NCI-H2107 treated with DMSO at 0.1 percent for 48 hours (cell line): ENCODE results near the gene HORMAD2.

Source experiments
- DNase-seq: peaks from one replicate; lab custom pipeline; 2025; ENCODE audit not compliant: unreplicated experiment; lab: John Stamatoyannopoulos, UW

Gene HORMAD2, protein sequence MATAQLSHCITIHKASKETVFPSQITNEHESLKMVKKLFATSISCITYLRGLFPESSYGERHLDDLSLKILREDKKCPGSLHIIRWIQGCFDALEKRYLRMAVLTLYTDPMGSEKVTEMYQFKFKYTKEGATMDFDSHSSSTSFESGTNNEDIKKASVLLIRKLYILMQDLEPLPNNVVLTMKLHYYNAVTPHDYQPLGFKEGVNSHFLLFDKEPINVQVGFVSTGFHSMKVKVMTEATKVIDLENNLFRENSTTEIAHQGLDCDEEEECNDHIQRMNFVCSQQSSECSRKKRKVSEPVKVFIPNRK

DNA sequence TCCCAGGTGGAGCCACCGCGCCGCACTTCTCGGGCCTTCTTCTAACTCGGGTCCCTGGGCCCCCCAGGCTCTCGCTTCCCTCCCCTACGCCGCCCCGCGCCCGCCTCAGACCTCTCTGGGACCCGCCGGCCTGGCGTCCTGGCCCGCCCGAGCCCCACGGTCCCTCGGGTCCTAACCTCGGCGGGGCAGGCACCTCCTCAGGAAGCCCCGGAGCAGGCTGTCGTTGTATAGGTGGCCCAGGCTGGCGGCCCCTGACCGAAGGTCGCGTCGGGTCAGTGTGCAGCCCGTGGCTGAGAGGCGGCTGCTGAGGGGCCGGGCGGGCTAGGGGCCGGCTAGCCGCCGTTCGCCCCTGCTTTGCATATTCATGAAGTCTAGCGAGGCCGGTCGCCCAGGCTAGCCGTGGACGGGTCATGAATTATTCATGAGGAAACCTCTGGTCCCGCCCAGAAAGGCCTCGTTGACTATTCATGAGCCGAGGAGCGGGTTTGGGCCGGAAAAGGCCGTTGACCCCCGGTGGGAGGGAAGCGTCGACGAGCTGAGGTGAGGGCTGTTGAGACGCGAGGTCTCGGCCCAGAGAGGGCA lies at the start of gene HORMAD2:
HORMAD2 (plus strand) TSS at position 513 of the 582 bp plus-strand sequence. CDS start 13,489 bp downstream, outside the sequence.
- no peak for DNase-seq

DNA sequence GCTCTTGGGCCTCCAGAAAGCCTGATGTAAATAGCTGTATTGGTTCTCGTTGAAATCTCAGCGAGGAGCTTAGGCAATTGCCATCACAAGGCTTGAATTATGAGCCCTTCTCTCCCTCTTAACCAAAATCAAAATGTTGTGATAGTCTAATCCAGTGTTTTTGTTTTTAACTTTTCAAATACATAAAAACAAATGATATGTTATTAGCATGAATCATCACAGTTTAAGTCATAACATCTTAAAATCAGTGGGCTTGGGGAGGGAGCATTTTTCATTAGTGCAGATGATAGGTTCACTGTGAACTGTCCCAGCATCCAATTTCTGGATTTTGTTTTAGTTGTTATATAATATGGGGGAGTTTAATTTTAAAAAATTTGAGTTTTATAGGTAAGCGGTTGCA lies 48.9 kb upstream of the HORMAD2 start:
- DNase-seq, result no peak

DNA sequence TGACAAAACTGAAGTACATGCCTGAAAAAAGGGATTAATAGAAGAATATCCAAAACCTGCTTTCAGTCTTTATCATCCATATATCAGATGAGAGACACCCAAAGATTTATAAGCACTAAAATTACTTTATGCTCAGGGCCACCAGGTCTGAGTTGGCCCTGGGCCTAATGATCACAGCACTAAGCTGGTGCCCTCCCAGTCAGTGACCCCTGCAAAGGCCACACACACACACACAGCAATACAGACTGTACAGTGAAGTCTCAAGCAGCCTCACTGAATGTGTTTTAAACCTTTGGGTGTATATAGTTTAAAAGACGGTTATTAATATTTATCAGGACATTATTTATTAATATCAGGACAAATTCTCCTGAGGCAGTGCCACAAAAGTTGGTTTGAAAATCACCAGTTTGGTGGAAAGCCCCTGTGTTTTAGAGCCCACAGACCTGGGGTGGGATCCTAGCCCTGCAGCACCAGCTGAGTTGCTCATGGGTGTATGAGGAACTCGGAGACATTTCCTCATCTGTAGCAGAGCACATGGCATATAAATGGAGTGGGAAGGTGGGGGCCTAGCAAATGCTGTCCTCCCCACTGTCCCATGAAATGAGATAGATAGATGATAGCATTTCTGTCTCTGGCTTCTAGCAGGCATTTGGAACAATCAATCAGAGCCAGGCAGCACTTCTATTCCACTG lies 48.4 kb upstream of the HORMAD2 start:
- DNase-seq, result no peak

DNA sequence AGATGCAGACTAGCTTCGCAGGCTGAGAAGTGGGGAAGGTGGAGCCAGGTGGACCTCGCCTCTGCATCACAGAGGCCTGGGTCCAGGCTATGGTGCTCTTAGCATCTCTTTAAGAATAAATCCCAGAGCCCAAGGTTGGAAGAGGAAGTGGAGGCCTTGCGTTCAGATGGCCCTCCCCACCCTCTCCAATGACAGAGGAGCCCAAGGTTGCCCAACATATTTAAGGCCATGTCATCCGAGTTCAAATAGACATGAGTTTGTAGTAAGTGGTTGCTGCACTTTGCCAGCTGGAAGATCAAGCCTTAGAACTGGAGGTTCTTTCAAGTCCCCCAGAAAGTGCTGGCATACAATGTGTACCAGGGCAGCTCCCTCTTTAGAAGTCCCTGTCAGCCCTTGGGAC lies 47.1 kb upstream of the HORMAD2 start:
- no peak for DNase-seq

DNA sequence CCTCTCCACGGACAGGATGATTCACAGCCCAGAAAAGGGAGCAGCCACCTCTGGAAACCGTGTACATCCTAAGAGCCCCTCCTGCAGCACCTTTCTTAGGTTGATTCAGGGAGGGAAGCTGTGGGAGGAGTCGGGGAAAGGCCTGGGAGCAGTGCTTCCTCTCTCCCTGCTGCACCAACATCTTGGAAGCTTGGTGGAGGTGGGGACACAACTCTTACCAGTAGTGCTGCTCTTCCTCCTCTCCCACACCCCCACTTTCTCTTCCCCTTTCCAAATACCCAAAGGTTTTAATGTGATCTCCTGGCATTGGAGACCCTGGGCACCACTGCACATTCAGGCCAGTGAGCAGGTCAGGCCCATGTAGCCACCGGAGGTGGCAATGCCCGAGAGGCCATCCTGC lies 46.4 kb upstream of the HORMAD2 start:
- no peak for DNase-seq

DNA sequence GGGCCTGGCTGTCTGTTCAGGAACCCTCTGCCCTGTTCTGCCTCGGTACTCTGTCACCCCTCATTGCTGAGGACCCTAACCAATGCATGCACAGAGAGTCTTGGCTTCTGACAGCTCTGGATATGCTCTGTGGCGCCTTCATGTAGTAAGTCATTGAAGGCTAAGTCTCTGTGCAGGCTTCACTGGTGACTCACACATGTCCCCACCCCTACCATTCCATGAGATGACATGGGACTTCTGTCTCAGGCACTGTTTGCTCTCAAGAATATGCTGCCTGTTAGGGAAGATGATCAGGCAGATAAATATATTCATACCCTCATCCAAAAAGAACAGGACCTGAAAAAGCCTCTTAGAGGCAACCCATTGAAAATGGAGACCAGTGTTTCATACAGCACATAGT lies 43.6 kb upstream of the HORMAD2 start:
- no peak for DNase-seq

DNA sequence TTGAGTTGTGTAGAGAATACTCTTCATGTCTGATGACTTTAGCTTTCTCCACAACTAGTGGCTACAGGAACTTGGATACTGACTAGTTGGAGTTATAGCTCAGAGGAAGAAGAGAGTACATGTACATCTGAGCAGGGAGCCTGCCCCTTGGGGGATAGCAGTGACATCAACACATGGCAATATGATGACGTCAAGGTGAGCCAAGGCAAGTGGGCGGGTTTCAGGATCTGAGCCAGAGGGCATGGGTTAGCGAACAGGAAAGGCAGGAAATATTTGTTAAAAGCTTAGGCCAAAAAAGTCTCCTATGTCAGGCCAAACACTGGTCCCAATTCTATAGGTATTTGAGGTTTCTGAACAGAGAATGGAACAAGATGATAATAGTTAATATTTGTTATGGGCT lies 42.0 kb upstream of the HORMAD2 start:
- no peak for DNase-seq

DNA sequence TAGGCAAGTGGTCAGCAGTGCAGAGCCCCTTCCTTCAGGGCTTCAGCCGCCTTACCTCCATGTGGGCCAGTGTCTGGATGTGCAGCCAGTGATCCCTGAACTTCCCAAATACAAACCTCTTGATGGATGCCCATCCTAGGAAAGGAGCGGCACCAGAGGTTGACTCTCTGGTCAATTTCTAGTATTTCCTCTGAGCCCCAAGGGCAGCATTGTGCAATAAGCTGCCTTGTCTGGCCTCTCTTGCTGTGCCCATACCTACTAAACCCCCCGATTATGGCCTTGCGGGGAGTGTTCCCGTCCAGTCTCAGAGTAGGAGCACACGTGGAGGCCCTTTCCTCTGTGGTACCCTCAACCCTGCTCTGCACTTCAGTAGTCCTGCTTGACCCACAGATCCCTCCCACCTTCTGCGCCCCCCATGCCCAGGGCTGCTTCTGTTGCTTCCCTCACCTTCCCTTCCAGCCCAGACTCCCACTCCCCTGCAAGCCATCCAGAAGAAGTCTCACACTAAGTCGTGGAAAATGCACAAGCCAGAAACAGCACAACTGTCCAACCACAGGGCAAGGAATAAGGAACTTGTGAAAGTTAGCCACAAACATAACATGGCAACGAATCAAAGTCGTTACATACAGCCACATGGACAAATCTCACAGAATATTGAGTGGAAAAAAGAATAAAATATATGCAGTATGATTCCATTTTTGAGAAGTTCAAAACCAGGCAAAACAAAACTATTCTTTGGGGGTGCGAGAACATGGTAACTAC lies 39.6 kb upstream of the HORMAD2 start:
- DNase-seq, result no peak

DNA sequence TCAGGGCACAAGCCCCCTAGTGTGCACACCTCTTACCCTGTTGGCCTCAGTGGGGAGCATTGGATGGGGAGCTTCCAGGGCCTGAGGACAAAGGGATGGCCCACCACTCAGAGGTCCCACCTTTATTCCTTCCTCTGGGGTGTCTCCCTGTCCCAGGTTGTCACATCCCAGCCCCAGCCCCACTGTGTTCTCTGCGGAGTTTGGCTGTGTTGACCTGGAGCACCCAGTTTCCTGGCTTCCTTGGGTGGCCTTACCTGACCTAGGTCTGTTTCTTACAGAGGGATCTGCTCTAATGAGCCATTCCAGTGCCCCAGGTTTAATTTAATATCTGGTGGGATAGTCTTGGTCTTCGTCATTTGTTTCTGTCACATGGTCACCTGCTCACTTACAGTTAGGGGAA lies 38.8 kb upstream of the HORMAD2 start:
- no peak for DNase-seq

DNA sequence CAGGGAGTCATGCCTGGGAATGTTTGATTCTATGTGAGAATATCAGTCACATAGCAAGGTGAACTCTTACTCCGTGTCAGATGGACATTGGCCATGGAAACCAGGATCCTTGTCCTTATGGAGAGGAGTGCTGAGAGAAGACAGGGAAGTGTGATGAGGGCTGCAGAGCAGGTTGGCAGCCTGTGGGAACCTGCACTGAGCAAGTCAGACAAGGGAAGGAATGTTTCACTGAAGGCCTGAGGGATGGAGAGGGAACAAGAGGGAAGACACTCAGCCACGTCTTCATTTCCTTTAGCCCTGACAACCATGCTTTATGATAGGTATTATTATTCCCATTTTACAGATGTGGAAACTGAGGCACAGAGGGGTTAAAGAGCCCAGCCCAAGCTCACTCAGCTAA lies 38.4 kb upstream of the HORMAD2 start:
- no peak for DNase-seq

DNA sequence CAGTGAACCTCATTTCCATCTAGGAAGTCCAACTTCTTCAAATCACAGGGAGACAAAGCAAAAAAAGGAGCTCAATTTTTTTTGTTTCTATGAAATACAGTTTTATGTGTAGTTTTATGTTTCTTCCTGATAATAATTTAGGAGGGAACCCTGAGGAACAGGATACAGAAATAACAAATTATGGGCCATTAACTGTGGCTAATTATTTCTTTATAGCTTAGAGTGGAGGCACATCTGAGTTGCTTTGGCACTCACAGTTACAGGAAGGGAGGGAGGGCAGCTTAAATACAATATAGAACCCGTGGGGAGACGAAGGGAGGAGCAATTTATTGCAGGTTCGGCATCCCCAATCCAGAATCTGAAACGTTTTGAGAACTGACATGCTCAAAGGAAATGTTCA lies 37.1 kb upstream of the HORMAD2 start:
- no peak for DNase-seq

DNA sequence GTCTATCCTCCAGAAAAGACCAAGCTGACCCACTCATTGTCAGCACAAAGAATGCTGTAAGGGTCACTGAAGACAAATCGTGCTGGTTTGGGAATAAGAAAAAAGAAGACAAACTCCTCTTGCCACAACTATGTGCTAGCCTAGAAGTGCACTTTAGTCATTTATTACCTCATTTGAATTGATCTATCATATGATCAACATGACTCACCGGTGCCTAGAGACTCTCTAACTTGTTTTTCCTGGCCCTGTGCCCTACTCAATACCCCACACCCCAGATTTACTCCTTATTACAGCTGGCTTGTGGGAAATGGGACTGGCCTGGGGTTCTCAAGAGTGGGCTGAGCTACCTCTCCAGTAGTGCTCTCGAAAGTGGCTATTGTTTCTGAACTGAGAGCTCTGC lies 35.9 kb upstream of the HORMAD2 start:
- peak; percentile 43 for DNase-seq

DNA sequence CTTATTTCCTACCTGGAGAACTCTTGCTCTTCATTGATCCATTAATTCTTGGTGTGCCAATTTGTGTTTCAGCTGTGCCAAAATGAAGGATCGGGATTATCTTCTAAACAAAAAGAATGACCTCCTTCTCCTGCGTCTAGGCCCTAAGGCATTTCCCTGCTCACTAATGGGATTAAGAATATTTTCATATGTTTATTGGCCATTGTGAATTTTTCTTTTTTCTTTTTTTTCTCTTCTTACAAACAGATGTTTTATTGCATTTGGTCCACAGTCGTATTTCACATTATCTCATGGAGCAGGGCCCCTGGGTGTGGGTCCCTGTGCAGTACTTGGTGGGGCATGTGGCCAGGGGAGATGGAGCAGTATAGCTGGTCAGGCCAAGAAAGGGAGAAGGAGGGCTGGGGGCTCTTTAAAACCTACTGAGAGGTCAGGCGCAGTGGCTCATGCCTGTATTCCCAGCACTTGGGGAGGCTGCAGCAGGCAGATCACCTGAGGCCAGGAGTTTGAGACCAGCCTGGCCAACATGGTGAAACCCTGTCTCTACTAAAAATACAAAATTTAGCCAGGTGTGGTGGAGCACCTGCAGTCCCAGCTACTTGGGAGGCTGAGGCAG lies 35.3 kb upstream of the HORMAD2 start:
- no peak for DNase-seq

DNA sequence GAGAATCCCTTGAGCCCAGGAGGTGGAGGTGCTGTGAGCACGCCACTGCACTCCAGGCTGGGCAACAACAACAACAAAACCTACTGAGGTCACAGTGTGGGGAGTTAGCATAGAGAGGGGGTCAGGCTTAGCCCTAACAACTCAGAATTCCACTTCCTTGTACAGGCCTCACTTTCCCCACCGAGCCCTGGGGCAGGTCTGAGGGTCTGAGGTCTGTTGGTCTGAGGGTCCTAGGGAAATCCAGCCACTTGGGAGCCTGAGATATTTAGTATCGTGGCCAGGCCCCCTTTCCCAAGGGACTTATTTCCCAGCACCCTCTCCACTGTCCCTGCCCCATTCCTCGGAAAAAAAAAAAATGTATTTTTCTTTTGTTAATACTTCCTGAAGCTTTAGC lies 34.8 kb upstream of the HORMAD2 start:
- DNase-seq, result no peak

DNA sequence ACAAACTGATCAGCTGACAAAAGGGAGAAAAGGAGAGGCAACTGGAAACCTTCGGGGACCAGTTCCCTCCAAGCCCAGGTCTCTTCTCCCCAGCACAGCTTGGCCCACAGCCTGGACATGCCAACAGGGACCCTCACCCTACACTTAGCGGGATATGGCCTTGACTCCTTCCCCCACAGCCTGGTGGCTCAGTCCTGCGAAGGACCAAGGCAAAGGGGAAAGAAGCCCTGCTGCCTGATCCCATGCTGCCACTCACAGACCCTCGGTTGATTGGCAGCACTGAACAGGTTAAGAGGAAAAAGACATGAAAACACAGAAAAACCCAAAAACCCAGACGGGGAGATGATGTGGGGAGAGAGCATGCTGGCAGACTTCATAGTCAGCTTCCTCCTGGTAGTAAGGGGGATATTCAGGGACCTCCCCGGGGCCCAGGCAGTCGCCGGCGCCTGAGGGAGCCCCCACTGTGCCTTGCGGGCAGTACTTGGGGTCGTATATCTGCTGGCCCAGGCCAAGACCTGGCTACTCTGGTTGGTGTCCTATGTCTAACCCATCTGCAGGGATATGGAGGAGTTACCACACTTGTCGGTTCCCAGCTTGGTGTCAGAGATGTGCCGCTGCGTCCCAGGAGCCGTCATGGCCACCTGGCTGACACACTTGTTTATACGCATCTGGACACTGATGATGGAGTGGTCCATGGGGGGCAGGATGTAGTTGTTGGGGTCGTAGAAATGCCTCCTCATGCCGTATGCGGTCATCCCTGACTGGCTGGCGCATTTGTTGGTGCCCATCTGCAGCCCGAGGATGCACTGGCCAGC lies 34.2 kb upstream of the HORMAD2 start:
- DNase-seq, result no peak

DNA sequence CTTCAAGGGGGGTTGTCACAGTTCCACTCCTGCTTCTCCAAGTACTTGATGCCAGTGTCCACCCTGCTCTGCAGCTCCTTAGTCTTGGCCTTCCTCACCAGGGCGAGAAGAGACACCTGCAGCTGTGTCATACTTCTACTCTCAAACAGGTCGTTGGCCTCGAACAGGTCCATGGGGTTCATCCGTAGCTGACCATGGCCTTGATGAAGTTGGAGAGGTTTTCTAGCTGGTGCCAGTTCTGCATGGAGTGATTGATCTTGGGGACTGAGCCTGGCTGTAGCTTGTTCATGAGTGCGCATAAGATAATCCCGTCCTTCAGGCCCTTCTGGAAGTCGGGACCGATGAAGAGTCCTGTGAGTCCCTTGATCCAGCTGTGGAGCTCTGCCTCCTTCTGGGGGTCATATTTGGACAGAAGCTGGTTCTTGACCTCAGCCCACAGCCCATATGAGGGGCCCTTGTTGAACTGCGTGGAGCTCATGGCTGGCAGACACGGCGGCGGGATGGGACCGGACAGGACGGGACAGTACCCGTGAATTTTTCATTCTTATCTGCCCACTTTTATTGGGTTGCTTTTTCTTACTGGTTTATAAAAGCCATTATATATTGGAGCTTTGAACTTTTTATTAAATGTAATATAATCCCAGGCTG lies 33.4 kb upstream of the HORMAD2 start:
- no peak for DNase-seq

DNA sequence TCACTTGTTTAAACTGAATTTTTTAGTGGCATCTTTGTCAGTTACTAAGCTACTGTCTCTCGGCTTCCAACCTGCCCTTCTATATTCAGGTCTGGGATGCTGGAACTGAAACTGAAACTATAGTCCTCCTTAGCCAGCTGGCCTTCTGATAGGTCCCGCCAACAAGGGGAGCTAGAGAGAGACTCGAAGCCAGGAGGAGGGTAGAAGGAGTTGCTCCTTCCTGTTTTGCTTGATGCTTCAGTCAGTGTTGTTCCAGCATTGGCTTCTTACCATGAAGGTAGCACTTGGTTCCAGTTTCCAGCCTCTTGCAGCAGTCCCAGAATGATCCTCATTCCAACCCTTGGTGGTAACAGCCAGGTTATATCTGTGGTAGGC lies 32.9 kb upstream of the HORMAD2 start:
- DNase-seq, result no peak

DNA sequence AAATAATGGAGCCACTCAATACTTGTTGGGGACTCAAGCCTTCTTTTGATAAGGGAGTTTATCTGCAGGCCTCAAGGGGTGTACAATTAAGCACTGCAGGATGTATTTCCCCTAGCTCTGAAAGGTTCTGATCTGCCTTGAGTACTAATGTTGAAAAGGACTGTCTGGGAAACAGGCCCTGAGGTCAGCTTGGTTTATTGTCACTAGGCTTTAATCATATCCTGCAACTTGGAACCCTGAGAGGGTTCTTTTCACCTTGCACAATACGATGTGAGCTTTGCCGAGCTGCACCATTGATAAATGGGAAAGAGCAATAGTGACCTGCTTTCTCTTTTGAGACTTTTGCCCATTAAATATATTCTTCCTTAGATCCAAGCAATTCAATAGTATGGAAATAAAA lies 31.6 kb upstream of the HORMAD2 start:
- no peak for DNase-seq

DNA sequence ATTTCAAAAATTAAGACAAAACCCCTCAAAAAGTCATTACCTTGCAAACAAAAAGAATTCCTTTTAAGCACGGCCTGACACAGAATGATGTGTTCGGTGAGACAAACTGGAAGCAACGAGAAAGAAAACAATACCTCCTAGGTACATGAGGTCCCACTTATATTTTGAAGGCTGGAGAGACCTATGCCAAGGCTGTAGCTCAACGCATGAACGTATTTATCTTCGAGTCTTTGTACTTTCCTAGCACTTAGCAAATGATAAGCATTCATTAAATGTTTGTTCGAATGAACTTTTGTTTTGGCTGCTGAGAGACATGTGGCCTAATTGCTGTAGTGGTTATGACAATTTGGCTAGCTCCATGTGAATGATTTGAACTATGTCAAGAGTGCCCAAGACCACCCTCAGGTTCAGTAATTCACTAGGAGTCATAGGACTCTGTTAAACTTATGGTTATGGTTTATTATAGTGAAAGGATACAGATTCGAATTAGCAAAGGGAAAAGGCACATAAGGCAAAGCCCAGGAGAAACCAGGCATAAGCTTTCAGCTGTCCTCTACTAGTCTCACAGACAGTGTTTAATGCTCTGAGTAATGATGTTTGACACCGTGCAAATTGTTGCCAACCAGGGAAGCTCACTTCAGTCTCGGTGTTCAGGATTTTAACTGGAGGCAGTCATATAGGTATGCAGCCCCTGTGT lies 26.0 kb upstream of the HORMAD2 start:
- no peak for DNase-seq

DNA sequence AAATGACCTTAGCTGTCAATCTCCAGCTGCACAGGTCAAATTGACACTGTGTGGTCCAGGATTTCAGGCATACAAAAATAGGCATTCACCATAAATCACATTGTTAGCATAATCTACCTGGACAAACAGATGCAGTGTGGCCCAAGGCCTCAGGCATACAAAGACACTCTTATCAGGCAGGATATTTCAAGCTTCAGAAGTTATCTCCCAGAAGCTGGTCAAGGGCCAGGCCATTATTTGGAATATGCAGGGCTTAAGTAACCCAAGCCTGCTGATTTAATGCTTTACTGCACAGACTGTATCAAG lies 25.5 kb upstream of the HORMAD2 start:
- no peak for DNase-seq
